ENCODE data around the gene TBC1D1. TPM values are rescaled to one million over a fixed set of nuclear protein-coding genes. Genes with fewer than 3 reads are reported as not detected.

The TBC1D1 gene
- total RNA-seq, 2 experiments from 2014 or later: 40.7 to 46.5 TPM

- no peaks in the 10 kb centered on the region for H3K9me3 ChIP-seq (ENCODE audit: control insufficient read depth in 1 of 2, insufficient read depth in 1 of 2, low read length in 2 of 2)
- Mint-ChIP-seq H3K4me3 (no peak overlapping the region), H3K4me1 (ENCODE audit: low read depth) (no peaks in the 10 kb centered on the region), H3K27ac (no peak overlapping the region), H3K36me3 (ENCODE audit: low read depth) (peaks cover 85% of the 10 kb centered on the region), H3K9me3 (no peaks in the 10 kb centered on the region), H3K27me3 (no peaks in the 10 kb centered on the region)
- ATAC-seq (ENCODE audit: poor library complexity) (no peak), DNase-seq (no peak)
- H3K36me3 ChIP-seq (ENCODE audit: insufficient read depth, low read length): peaks cover 37% of the 10 kb centered on the region
- H3K4me3 ChIP-seq (ENCODE audit: low read length): no peak overlapping the region
- TF ChIP-seq CTCF (IDR thresholded peaks at IDR 0.05): no peak
- H3K27ac ChIP-seq (ENCODE audit: low read depth in 1 of 2, low read length in 2 of 2): no peak overlapping the region
- H3K4me1 ChIP-seq (ENCODE audit: insufficient read depth, low read length): no peaks in the 10 kb centered on the region
- no peaks in the 10 kb centered on the region for H3K27me3 ChIP-seq (ENCODE audit: control insufficient read depth in 1 of 2, insufficient read depth in 2 of 2, low read length in 2 of 2)
- intact Hi-C loops (cut with DNase I, micrococcal nuclease): no loop called here
- CTCF ChIA-PET: interaction anchor here (0.6 kb wide), 1 partner anchor 1884 kb away, joined by 3 read pairs; no protein-coding TSS in a partner anchor
- POLR2A ChIA-PET: no interaction called here
Measured at GRCh38 chr4:38106886-38107514, 216.1 kb downstream of the TBC1D1 start.

GRCh38 chr4:38107818-38108217 is 216.9 kb downstream of the TBC1D1 start:
- Histone ChIP-seq H3K4me3 (ENCODE audit: low read length) (no peak overlapping the region), H3K27ac (ENCODE audit: low read depth in 1 of 2, low read length in 2 of 2) (no peak overlapping the region), H3K4me1 (ENCODE audit: insufficient read depth, low read length) (no peaks in the 10 kb centered on the region), H3K27me3 (ENCODE audit: control insufficient read depth in 1 of 2, insufficient read depth in 2 of 2, low read length in 2 of 2) (no peaks in the 10 kb centered on the region), H3K36me3 (ENCODE audit: insufficient read depth, low read length) (peaks cover 39% of the 10 kb centered on the region), H3K9me3 (ENCODE audit: control insufficient read depth in 1 of 2, insufficient read depth in 1 of 2, low read length in 2 of 2) (no peaks in the 10 kb centered on the region)
- no peak for DNase-seq
- no peak for TF ChIP-seq CTCF (IDR thresholded peaks at IDR 0.05)
- Mint-ChIP-seq H3K4me1 (ENCODE audit: low read depth) (no peaks in the 10 kb centered on the region), H3K27me3 (no peaks in the 10 kb centered on the region), H3K9me3 (no peaks in the 10 kb centered on the region), H3K4me3 (no peak overlapping the region), H3K27ac (no peak overlapping the region), H3K36me3 (ENCODE audit: low read depth) (peaks cover 78% of the 10 kb centered on the region)
- ATAC-seq (ENCODE audit: poor library complexity): no peak
- intact Hi-C loops (cut with DNase I, micrococcal nuclease): no loop called here
- ChIA-PET POLR2A (no interaction called here), CTCF (no interaction called here)

DNA sequence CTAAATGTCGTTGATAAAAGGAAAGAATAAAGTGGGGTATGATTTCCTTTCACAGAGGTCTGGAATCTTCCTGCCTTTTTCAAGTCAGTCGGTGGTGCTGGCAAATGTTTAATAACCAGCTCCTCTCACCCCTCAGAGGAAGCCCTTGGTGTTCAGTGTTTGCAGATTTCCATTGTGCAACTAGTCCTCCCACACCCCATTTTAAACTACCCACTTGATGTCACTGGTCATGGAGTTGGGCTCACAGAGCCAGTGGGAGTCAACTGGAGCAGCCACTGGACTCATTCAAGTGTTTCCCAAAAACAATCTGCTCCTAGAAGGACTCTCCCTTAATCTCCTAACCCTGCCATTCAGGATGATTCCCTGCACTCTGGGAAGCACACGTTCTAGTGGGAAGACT is 218.5 kb downstream of the TBC1D1 start:
- POLR2A ChIA-PET: no interaction called here
- H3K36me3 Mint-ChIP-seq (ENCODE audit: low read depth): peaks cover 69% of the 10 kb centered on the region
- no peak overlapping the region for H3K27ac ChIP-seq (ENCODE audit: low read depth in 1 of 2, low read length in 2 of 2)
- DNase-seq: no peak
- no peaks in the 10 kb centered on the region for H3K27me3 ChIP-seq (ENCODE audit: control insufficient read depth in 1 of 2, insufficient read depth in 2 of 2, low read length in 2 of 2)
- H3K4me1 ChIP-seq (ENCODE audit: insufficient read depth, low read length): no peaks in the 10 kb centered on the region
- no peaks in the 10 kb centered on the region for H3K27me3 Mint-ChIP-seq
- ATAC-seq (ENCODE audit: poor library complexity): no peak
- TF ChIP-seq CTCF (IDR thresholded peaks at IDR 0.05): no peak
- H3K4me1 Mint-ChIP-seq (ENCODE audit: low read depth): no peaks in the 10 kb centered on the region
- no peak overlapping the region for H3K4me3 ChIP-seq (ENCODE audit: low read length)
- peaks cover 27% of the 10 kb centered on the region for H3K36me3 ChIP-seq (ENCODE audit: insufficient read depth, low read length)
- H3K27ac Mint-ChIP-seq: no peak overlapping the region
- intact Hi-C loops (cut with DNase I, micrococcal nuclease): no loop called here
- no peak overlapping the region for H3K4me3 Mint-ChIP-seq
- H3K9me3 ChIP-seq (ENCODE audit: control insufficient read depth in 1 of 2, insufficient read depth in 1 of 2, low read length in 2 of 2): no peaks in the 10 kb centered on the region
- no peaks in the 10 kb centered on the region for H3K9me3 Mint-ChIP-seq
- CTCF ChIA-PET: no interaction called here

Data from CD4-positive, alpha-beta T cell (primary cell).